Epithelial cell of esophagus (primary cell): Measurements from ENCODE around the gene SHOX.
"Not testable (repeated sequence)": the region's sequence is repeated elsewhere in the genome, so short reads cannot be mapped to it uniquely, and the experiment has no call there.

ENCODE experiments used
- DNase-seq: peaks from one replicate; pipeline ENCODE4 v3.0.0; 2010; ENCODE audit warnings: low read depth
- H3K4me3 ChIP-seq: 2 replicates; pipeline ENCODE4 v1.5.1; 2011; ENCODE audit warnings: mild to moderate bottlenecking, low read length, control low read depth
- TF ChIP-seq, protein P1 (sequence below): IDR thresholded peaks from 2 replicates; pipeline ENCODE4 v1.5.1; 2011; ENCODE audit warnings: low read depth, mild to moderate bottlenecking, low read length, control low read depth, inconsistent platforms; ENCODE audit not compliant: insufficient read depth; ENCODE audit errors: missing control alignments

SHOX gene

DNA sequence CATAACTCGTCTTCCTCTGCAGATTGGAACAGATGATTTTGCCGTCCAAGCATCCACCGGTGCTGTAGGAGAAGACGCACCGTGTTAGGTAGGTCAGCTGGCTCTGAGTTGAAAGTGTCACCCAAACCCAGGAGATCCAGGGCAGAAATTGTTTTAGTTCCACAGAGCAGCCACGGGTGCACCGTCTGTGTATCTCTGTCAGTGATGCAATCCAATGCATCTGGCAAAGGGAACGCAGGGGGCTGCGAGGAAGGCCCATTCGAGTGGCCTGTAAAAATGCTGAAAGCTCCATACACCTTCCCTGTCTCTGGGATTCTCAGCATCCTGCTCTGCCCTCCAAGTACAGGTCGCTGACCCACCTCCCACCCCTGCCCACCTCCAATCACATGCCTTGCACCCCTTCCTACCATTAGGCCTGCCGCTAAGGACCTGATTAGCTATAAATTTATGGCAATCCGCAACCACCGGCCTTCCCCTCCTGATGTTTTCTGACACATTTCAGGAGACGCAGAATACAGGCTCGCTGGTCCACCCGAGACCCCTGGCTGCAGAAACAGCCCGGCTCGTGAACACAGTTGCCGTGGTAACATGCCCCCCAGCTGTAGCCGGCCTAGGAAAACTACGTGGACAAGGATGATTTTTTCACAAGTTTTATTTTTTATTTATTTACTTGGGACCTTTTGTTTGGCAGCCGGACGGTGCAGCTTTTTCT, 39.7 kb upstream of the SHOX start:
- H3K4me3 ChIP-seq = no peak overlapping the region
- no peak for DNase-seq
- TF ChIP-seq, protein P1, sequence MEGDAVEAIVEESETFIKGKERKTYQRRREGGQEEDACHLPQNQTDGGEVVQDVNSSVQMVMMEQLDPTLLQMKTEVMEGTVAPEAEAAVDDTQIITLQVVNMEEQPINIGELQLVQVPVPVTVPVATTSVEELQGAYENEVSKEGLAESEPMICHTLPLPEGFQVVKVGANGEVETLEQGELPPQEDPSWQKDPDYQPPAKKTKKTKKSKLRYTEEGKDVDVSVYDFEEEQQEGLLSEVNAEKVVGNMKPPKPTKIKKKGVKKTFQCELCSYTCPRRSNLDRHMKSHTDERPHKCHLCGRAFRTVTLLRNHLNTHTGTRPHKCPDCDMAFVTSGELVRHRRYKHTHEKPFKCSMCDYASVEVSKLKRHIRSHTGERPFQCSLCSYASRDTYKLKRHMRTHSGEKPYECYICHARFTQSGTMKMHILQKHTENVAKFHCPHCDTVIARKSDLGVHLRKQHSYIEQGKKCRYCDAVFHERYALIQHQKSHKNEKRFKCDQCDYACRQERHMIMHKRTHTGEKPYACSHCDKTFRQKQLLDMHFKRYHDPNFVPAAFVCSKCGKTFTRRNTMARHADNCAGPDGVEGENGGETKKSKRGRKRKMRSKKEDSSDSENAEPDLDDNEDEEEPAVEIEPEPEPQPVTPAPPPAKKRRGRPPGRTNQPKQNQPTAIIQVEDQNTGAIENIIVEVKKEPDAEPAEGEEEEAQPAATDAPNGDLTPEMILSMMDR = no peak

DNA sequence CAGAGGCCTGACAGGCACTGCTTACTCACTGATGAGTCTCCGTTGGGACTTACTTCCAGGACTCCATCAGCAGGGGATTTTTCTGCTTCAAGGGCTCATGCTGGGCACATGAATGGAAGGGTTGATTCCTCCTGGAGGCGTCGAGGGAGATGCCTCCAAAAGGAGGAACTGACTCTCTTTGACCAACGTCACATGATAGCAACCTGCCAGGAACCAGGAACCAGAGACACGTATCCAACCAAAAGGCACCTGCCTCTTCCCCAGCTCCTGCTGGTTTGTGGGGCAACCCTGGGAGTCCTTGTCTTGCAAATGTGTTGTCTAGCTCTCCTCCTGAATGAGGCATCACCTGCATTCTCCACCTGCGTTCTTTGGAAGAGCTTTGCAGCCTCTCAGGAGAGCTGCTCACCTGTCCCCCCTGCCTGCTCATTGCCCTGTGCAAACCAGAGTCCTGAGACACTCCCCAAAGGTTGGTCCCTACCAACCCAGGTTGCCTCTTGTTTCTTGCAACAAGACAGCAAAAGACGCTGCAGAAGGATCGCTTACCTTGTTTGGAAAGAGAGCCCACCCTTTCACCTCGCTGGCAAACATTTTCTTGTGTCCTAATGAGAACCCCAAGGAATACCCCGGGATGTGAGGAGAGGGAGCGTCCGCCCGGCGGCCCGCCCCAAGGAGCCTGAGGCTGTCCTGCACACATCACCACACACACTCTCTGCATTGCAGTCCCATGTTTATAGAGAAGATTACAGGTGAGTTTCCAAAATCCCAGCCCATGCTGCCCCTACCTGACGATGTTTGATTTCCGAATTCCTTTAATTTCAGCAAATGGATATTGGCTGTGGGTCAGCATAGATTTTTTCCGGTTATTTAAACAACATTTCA, 30.5 kb upstream of the SHOX start:
- TF ChIP-seq, protein P1 = no peak
- H3K4me3 ChIP-seq = no peak overlapping the region
- no peak for DNase-seq

DNA sequence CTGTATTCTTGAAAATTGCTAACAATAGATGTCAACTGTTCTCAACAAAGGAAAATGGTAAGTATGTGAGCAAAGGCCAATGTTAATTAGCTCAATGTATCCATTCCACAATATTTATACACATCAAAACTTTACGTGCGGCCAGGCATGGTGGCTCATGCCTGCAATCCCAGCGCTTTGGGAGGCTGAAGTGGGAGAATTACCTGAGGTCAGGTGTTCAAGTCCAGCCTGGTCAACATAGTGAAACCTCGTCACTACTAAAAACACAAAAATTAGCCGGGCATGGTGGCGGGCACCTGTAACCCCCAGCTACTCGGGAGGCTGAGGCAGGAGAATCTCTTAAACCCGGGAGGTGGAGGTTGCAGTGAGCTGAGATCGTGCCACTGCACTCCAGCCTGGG, 27.6 kb upstream of the SHOX start:
- not testable (repeated sequence) for H3K4me3 ChIP-seq, DNase-seq

DNA sequence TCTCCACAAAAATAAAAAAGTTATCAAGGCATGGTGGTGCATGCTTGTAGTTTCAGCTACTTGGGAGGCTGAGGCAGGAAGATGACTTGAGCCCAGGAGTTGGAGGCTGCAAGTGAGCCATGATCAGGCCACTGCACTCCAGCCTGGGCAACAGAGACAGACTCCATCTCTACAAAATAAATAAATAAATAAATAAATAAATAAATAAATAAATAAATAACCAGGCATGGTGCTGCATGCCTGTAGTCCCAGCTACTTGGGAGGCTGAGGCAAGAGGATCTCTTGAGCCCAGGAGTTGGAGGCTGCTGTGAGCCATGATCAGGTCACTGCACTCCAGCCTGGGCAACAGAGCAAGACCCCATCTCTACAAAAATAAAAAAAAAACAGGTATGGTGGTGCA, 26.0 kb upstream of the SHOX start:
- not testable (repeated sequence) for DNase-seq, H3K4me3 ChIP-seq

DNA sequence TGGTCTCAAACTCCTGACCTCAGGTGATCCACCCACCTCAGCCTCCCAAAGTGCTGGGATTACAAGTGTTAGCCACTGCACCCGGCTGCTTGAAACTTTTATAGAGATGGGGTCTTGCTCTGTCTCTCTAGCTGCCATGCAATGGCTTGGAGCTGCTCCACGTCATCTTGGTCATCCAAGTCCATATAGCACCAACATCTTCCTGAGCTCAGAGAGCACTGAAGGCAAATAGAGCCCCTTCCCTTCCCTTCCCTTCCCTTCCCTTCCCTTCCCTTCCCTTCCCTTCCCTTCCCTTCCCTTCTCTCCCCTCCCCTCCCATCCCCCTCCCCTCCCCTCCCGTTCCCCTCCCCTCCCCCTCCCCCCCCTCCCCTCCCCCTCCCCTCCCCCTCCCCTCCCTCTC, 22.5 kb upstream of the SHOX start:
- not testable (repeated sequence) for DNase-seq

DNA sequence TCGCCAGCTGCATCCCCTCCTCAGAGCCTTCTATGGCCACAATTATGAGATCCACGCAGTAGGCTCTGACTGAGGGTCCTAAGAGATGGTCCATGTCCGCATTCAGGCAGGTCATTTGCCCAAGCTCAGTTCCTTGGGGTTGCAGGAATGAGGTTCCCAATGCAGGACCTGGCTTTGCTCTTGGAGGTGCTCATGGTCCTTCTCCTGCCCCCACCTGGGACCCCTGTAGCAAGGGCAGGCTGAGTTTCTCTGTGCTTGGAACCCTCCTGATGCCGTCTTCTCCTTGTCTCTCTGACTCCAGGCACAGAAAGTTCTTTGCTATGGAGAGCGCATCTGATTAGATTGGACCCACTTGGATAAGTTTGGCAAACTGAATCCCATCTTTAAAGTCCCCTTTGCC, 16.5 kb upstream of the SHOX start:
- no peak for DNase-seq
- TF ChIP-seq, protein P1 = no peak
- H3K4me3 ChIP-seq = no peak overlapping the region

More for the DNA sequence above, 22.5 kb upstream of the SHOX start:
- not testable (repeated sequence) for H3K4me3 ChIP-seq

DNA sequence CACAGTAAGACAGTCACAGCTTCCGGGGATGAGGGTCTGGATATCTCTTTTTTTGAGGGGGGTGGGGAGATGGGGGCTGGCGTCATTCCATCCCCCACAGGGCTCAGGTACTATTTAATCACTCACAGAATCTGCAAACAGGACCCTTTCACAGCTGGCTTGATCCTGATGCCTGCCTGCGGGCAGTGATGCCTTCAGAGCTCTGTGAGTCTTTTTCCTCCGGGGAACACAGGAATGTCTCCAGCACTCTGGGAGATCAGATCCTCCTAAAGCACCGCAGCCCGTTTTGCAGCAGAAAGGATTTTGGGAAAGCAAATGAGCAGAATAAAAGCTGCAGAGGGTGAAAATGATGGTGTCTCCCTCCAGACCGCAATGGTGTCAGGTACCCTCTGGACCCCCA, 13.2 kb upstream of the SHOX start:
- no peak for DNase-seq
- no peak overlapping the region for H3K4me3 ChIP-seq
- TF ChIP-seq, protein P1 = no peak

DNA sequence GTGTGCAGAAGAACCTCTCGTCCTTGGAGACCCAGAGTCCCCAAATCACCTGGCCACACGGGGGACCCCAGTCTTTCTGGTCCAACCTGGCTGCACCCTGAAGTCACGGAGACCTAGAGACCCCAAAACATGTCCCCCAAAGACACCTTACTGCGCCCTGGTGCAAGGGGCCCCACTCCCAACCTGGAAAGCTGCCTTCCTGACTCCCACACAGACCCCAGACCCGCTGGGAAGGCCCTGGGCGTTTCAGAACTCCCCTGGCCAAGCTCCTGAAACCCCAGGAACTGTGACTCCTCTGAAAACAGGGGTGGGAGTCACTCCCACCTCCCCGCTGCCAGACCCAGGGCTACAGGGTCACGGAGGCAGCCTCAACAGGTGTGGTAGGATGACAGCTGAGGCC, 12.7 kb upstream of the SHOX start:
- no peak for DNase-seq
- H3K4me3 ChIP-seq = no peak overlapping the region
- TF ChIP-seq, protein P1 = no peak

DNA sequence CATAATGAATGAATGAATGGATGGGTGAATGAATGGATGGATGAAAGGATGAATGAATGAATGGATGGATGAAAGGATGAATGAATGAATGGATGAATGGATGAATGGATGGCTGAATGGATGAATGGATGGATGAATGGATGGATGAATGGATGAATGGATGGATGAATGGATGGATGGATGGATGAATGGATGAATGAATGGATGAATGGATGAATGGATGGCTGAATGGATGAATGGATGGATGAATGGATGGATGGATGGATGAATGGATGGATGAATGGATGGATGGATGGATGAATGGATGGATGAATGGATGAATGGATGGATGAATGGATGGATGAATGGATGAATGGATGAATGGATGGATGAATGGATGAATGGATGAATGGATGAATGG, 12.3 kb upstream of the SHOX start:
- DNase-seq, H3K4me3 ChIP-seq: not testable (repeated sequence)
